Muscle layer of colon (tissue), 2 donors: Measurements from ENCODE around the gene NKAIN2.

Source experiments
- H3K27ac ChIP-seq: one replicate; pipeline ENCODE4 v1.7.0; 2013; ENCODE audit warnings: low read depth, mild to moderate bottlenecking, low read length, moderate library complexity
- H3K27me3 ChIP-seq, 2 donors: one replicate each; pipeline ENCODE4 v1.7.0; 2013; ENCODE audit warnings: low read length in 2 of 2, mild to moderate bottlenecking in 2 of 2; ENCODE audit not compliant: insufficient read depth in 2 of 2, control insufficient read depth in 1 of 2
- H3K36me3 ChIP-seq: one replicate; pipeline ENCODE4 v1.7.0; 2013; ENCODE audit warnings: mild to moderate bottlenecking, low read length; ENCODE audit not compliant: insufficient read depth
- H3K4me1 ChIP-seq: one replicate; pipeline ENCODE4 v1.7.0; 2013; ENCODE audit warnings: mild to moderate bottlenecking, low read length; ENCODE audit not compliant: insufficient read depth
- H3K4me3 ChIP-seq, 2 donors: one replicate each; pipeline ENCODE4 v1.7.0; 2013; ENCODE audit warnings: low read length in 2 of 2, low read depth in 1 of 2, mild to moderate bottlenecking in 1 of 2, moderate library complexity in 1 of 2
- H3K9ac ChIP-seq: one replicate; pipeline ENCODE4 v1.7.0; 2013; ENCODE audit warnings: low read length
- H3K9me3 ChIP-seq: one replicate; pipeline ENCODE4 v1.7.0; 2013; ENCODE audit warnings: mild to moderate bottlenecking, low read length
- donor health status: abdominal sarcoma.
- donor health status: Adenocarcinoma of cecum.

The NKAIN2 gene

GRCh38 chr6:124573953-124574352 is 770.3 kb downstream of the NKAIN2 start:
- H3K4me1 ChIP-seq: no peaks in the 10 kb centered on the region
- H3K9me3 ChIP-seq: no peaks in the 10 kb centered on the region
- no peaks in the 10 kb centered on the region for H3K27me3 ChIP-seq
- no peak overlapping the region for H3K27ac ChIP-seq
- H3K9ac ChIP-seq: no peak overlapping the region
- H3K4me3 ChIP-seq: no peak overlapping the region
- H3K36me3 ChIP-seq: no peaks in the 10 kb centered on the region

GRCh38 chr6:124577734-124578281 is 774.1 kb downstream of the NKAIN2 start:
- Histone ChIP-seq H3K9me3 (no peaks in the 10 kb centered on the region), H3K9ac (no peak overlapping the region), H3K4me3 (no peak overlapping the region), H3K27ac (no peak overlapping the region), H3K27me3 (no peaks in the 10 kb centered on the region), H3K4me1 (no peaks in the 10 kb centered on the region), H3K36me3 (no peaks in the 10 kb centered on the region)

GRCh38 chr6:124590001-124590400 is 786.3 kb downstream of the NKAIN2 start:
- Histone ChIP-seq H3K9ac (no peak overlapping the region), H3K9me3 (no peaks in the 10 kb centered on the region), H3K36me3 (no peaks in the 10 kb centered on the region), H3K27me3 (no peaks in the 10 kb centered on the region), H3K4me3 (no peak overlapping the region), H3K27ac (no peak overlapping the region), H3K4me1 (no peaks in the 10 kb centered on the region)

DNA sequence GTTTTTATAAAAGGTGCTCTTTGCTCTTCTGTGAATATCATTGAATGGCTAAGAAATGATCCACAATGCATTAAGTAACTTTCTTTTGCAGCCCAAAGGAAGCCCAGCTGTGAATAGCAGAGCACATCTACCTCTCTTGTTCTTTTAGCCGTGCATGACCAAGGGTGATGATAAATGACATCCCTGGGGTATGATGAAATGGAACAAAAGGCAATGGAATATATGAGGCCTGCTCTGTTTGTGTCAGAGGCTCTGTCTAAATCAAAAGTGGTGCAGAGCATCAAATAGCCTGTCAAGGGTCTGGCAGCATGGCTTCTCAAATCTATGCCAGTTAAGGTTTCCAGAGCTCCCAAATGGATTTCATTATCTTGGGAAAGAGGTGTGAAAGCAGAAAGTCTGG is 796.0 kb downstream of the NKAIN2 start:
- Histone ChIP-seq H3K27me3 (no peaks in the 10 kb centered on the region), H3K27ac (no peak overlapping the region), H3K9me3 (no peaks in the 10 kb centered on the region), H3K4me3 (no peak overlapping the region), H3K36me3 (no peaks in the 10 kb centered on the region), H3K9ac (no peak overlapping the region), H3K4me1 (no peaks in the 10 kb centered on the region)

GRCh38 chr6:124604719-124605118 is 801.1 kb downstream of the NKAIN2 start:
- Histone ChIP-seq H3K4me3 (no peak overlapping the region), H3K27ac (no peak overlapping the region), H3K4me1 (no peaks in the 10 kb centered on the region), H3K27me3 (no peaks in the 10 kb centered on the region), H3K9ac (no peak overlapping the region), H3K9me3 (no peaks in the 10 kb centered on the region), H3K36me3 (no peaks in the 10 kb centered on the region)

DNA sequence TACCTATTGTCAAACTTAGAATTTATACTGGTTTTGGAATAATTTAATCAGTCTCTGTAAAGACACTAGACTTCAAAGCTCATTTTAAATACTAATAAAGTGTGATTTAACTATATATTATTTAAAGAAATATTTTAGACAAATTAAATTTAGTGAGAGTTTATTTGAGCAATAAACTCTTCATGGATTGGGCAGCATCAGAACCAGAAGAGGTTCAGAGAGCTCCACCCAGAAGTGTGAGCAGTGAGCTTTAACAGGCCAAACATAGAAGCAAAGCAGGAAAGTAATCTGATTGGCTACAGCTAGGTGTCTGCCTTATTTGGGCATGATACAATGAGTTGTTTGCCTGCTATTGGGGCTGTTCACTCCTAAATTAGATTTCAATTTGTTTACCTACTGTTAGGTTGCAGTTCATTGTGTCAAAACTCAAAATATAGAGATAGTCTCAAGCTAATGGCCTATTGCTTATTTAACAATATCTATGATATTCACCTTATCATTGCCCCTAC is 803.5 kb downstream of the NKAIN2 start:
- Histone ChIP-seq H3K9me3 (no peaks in the 10 kb centered on the region), H3K4me3 (no peak overlapping the region), H3K4me1 (no peaks in the 10 kb centered on the region), H3K27me3 (no peaks in the 10 kb centered on the region), H3K9ac (no peak overlapping the region), H3K36me3 (no peaks in the 10 kb centered on the region), H3K27ac (no peak overlapping the region)

DNA sequence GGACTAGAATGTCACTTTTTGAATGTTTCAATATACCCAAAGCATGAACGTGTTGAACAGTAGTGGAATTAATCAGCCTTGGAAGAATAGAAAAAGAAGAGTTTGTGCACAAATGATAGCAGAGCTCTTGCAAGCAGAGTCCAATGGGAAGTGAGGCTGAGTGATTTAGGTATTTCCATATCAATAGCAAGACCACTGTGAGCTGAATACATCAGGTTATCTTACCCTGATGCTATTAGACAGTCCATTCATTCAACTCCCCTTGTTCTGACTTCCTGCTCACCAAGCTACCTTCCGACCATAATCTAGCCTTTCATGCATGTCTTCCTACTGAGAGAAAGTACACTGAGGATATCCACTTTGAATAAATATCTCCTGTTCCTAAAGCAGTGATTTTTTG is 809.4 kb downstream of the NKAIN2 start:
- Histone ChIP-seq H3K36me3 (no peaks in the 10 kb centered on the region), H3K9ac (no peak overlapping the region), H3K9me3 (no peaks in the 10 kb centered on the region), H3K4me1 (no peaks in the 10 kb centered on the region), H3K4me3 (no peak overlapping the region), H3K27ac (no peak overlapping the region), H3K27me3 (no peaks in the 10 kb centered on the region)

GRCh38 chr6:124622351-124622750 is 818.7 kb downstream of the NKAIN2 start:
- Histone ChIP-seq H3K9me3 (no peaks in the 10 kb centered on the region), H3K4me3 (no peak overlapping the region), H3K9ac (no peak overlapping the region), H3K4me1 (no peaks in the 10 kb centered on the region), H3K27me3 (no peaks in the 10 kb centered on the region), H3K36me3 (no peaks in the 10 kb centered on the region), H3K27ac (no peak overlapping the region)

DNA sequence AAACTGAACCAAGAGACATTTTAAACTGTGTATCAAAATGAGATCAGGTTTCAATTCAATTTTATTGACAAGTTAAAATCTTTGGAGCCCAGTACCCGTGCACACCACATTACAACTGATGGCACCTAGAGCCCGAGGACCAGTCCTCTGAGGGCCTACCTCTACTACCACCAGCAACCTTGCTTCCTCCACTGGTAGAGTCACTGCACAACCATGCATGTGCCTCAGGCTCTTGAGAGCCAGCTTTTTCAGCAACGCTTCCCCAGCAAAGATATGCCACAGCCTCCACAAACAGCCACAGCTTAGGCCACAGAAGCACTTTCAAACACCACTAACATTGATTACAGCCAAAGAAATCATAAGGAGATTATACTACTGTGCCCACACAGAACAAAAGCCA is 830.0 kb downstream of the NKAIN2 start:
- Histone ChIP-seq H3K27me3 (no peaks in the 10 kb centered on the region), H3K9me3 (no peaks in the 10 kb centered on the region), H3K27ac (no peak overlapping the region), H3K36me3 (no peaks in the 10 kb centered on the region), H3K4me3 (no peak overlapping the region), H3K9ac (no peak overlapping the region), H3K4me1 (no peaks in the 10 kb centered on the region)

DNA sequence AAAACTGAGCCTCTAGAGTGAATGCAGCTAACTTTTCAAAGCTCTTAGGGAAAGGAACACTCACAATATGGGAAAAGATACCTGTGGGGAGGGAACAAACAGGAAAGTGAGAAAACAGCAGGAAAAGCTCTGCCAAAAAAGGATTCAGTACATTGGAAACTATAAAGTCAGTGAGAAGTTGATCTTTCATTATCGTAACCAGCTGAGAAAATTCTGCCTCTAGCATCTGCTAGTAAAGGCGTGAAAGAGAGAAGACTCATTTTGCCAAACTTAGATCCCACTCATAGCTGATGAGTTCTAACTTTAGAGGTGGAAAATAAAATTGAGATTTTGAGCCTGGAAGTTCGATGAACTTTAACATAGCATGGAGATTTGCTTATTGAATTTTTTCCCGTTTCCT is 836.8 kb downstream of the NKAIN2 start:
- H3K27ac ChIP-seq: no peak overlapping the region
- no peak overlapping the region for H3K9ac ChIP-seq
- no peaks in the 10 kb centered on the region for H3K27me3 ChIP-seq
- H3K36me3 ChIP-seq: no peaks in the 10 kb centered on the region
- H3K9me3 ChIP-seq: no peaks in the 10 kb centered on the region
- H3K4me3 ChIP-seq: no peak overlapping the region
- H3K4me1 ChIP-seq: no peaks in the 10 kb centered on the region

GRCh38 chr6:124655866-124656265 is 852.2 kb downstream of the NKAIN2 start:
- no peaks in the 10 kb centered on the region for H3K27me3 ChIP-seq

DNA sequence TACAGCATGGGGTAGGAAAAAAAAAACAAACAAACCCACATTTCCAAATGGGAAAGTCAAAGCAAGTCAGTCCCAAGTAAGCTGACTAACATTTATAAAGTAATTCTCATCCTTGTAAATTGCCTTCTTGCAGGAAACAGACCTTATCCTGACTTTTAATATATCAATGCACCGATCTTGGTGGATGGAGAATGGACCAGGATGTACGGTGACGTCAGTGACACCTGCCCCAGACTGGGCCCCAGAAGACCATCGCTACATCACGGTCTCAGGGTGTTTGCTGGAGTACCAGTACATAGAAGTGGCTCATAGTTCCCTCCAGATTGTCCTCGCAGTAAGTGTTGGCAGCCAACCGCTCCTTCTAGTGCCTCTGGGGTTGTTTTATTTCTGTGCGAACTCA is 854.4 kb downstream of the NKAIN2 start:
- Histone ChIP-seq H3K27me3 (no peaks in the 10 kb centered on the region), H3K9me3 (no peaks in the 10 kb centered on the region)

More at GRCh38 chr6:124655866-124656265, 852.2 kb downstream of the NKAIN2 start:
- H3K9ac ChIP-seq: no peak overlapping the region
- no peaks in the 10 kb centered on the region for H3K9me3 ChIP-seq
- H3K27ac ChIP-seq: no peak overlapping the region
- H3K4me1 ChIP-seq: no peaks in the 10 kb centered on the region
- no peak overlapping the region for H3K4me3 ChIP-seq
- no peaks in the 10 kb centered on the region for H3K36me3 ChIP-seq

More for the DNA sequence above, 854.4 kb downstream of the NKAIN2 start:
- Histone ChIP-seq H3K27ac (no peak overlapping the region), H3K4me1 (no peaks in the 10 kb centered on the region), H3K4me3 (no peak overlapping the region), H3K9ac (no peak overlapping the region), H3K36me3 (no peaks in the 10 kb centered on the region)
